RWPE2 (cell line): Measurements from ENCODE around the gene EPS8.

ENCODE experiments used
- ATAC-seq: fragments of 200-7000 bp; cut with Tn5 transposase; 3 replicates; pipeline ENCODE4 v1.9.1; 2021; ENCODE audit warnings: low read depth
- DNase-seq: peaks from one replicate; pipeline ENCODE4 v3.0.0-alpha.2; 2020; ENCODE audit warnings: low spot score
- H3K27ac ChIP-seq: fragments of 450-650 bp; 2 replicates; pipeline ENCODE4 v1.5.1; 2017; ENCODE audit warnings: mild to moderate bottlenecking; ENCODE audit not compliant: poor library complexity, severe bottlenecking
- H3K27me3 ChIP-seq: fragments of 250-450 bp; sonication (Bioruptor Pico); 2 replicates; pipeline ENCODE4 v1.5.1; 2021; ENCODE audit warnings: mild to moderate bottlenecking, moderate library complexity; ENCODE audit not compliant: insufficient read depth, poor library complexity, severe bottlenecking
- H3K36me3 ChIP-seq: fragments of 250-450 bp; sonication (Bioruptor Pico); 2 replicates; pipeline ENCODE4 v1.5.1; 2020; ENCODE audit warnings: low read depth, mild to moderate bottlenecking, moderate library complexity
- H3K4me1 ChIP-seq: fragments of 250-450 bp; sonication (Bioruptor Pico); 2 replicates; pipeline ENCODE4 v1.5.1; 2021; ENCODE audit warnings: mild to moderate bottlenecking, moderate library complexity; ENCODE audit not compliant: insufficient read depth, poor library complexity, severe bottlenecking
- H3K4me3 ChIP-seq: fragments of 250-450 bp; sonication (Bioruptor Pico); 2 replicates; pipeline ENCODE4 v1.5.1; 2021; ENCODE audit warnings: mild to moderate bottlenecking, moderate library complexity; ENCODE audit not compliant: severe bottlenecking
- H3K9me3 ChIP-seq: fragments of 250-450 bp; sonication (Bioruptor Pico); 2 replicates; pipeline ENCODE4 v1.5.1; 2021; ENCODE audit warnings: mild to moderate bottlenecking, moderate library complexity; ENCODE audit not compliant: severe bottlenecking
- TF ChIP-seq, protein P1 (sequence below): fragments of 450-650 bp; IDR thresholded peaks from one replicate; pipeline ENCODE4 v1.5.1; 2017; ENCODE audit warnings: mild to moderate bottlenecking, moderate library complexity; ENCODE audit not compliant: poor library complexity, severe bottlenecking

Gene EPS8

DNA sequence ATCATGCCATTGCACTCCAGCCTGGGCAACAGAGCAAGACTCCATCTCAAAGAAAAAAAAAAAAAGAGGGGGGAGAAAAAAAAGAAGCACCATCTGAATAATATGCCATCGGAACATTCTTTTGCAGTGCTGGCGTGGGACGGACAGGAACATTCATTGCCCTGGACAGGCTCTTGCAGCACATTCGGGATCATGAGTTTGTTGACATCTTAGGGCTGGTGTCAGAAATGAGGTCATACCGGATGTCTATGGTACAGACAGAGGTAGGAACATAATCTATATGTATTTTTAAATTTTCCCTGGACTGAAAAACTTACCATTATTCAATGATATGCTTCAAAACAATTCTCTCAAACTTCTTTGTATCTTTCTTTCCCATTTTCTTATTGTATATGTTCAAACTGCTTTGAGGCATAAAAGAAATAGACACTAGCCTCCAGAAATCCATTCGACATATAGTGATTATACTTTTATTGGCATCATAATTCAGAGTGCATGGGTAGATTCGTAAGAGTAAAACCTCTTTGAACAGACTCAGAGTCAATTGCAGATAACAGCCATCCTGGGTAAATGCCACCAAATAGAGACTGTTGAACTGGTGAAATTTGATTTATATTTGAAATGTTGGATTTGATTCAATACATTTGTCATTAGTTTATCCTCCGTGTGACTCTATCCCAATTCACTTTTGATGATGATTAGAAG lies 199.7 kb downstream of the EPS8 start:
- no peak for ATAC-seq
- no peaks in the 10 kb centered on the region for H3K9me3 ChIP-seq
- TF ChIP-seq, protein P1, sequence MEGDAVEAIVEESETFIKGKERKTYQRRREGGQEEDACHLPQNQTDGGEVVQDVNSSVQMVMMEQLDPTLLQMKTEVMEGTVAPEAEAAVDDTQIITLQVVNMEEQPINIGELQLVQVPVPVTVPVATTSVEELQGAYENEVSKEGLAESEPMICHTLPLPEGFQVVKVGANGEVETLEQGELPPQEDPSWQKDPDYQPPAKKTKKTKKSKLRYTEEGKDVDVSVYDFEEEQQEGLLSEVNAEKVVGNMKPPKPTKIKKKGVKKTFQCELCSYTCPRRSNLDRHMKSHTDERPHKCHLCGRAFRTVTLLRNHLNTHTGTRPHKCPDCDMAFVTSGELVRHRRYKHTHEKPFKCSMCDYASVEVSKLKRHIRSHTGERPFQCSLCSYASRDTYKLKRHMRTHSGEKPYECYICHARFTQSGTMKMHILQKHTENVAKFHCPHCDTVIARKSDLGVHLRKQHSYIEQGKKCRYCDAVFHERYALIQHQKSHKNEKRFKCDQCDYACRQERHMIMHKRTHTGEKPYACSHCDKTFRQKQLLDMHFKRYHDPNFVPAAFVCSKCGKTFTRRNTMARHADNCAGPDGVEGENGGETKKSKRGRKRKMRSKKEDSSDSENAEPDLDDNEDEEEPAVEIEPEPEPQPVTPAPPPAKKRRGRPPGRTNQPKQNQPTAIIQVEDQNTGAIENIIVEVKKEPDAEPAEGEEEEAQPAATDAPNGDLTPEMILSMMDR, result no peak

DNA sequence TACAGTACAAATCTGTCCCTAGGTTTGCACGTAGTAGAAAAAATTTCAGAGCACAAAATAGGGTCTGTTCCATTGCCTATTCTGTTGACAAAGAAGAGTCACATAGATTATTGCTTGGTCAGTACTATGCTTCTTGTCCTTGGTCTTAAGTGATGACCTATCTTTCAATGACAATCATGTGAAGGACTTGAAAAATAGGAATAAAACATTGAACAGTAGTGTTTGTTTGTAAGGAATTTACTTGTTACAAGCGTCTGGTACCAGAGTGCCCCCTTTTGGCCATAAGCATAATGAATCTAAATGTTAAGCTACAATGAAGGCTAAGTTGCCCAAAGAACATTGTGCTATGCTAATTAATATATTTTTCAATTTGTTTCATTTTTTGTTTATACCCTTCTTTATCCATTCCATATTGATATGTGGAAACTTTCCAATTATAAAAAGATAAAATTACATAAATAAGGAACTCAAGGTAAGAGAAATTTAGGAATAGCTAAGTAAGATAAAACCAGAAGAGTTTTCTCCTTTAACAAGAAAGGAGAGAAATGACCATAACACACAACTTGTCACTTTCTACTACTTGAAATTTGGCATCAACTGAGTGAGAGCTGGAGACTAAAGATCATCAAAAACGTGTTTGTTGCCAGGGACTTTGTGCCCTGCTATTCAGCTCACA lies 204.7 kb downstream of the EPS8 start:
- Histone ChIP-seq H3K4me1 (no peaks in the 10 kb centered on the region), H3K9me3 (no peaks in the 10 kb centered on the region), H3K4me3 (no peak overlapping the region), H3K27ac (no peak overlapping the region), H3K27me3 (no peaks in the 10 kb centered on the region), H3K36me3 (no peaks in the 10 kb centered on the region)
- DNase-seq (no peak), ATAC-seq (no peak)
- TF ChIP-seq, protein P1, result peak; percentile 64

More for the DNA sequence above, 199.7 kb downstream of the EPS8 start:
- Histone ChIP-seq H3K36me3 (no peaks in the 10 kb centered on the region), H3K4me1 (no peaks in the 10 kb centered on the region), H3K4me3 (no peak overlapping the region), H3K27ac (no peak overlapping the region), H3K27me3 (no peaks in the 10 kb centered on the region)
- no peak for DNase-seq

- Histone ChIP-seq H3K9me3 (no peaks in the 10 kb centered on the region), H3K36me3 (no peaks in the 10 kb centered on the region), H3K4me3 (no peak overlapping the region), H3K4me1 (no peaks in the 10 kb centered on the region), H3K27me3 (no peaks in the 10 kb centered on the region), H3K27ac (no peak overlapping the region)
- ATAC-seq (no peak), DNase-seq (no peak)
- TF ChIP-seq, protein P1, result no peak
These were observed 205.4 kb downstream of the EPS8 start for GRCh38 chr12:15583804-15584203.

- H3K4me1 ChIP-seq, result no peaks in the 10 kb centered on the region
- no peaks in the 10 kb centered on the region for H3K36me3 ChIP-seq
- TF ChIP-seq, protein P1, result no peak
- ATAC-seq, result no peak
- no peak overlapping the region for H3K27ac ChIP-seq
- no peak for DNase-seq
- no peak overlapping the region for H3K4me3 ChIP-seq
- no peaks in the 10 kb centered on the region for H3K9me3 ChIP-seq
- no peaks in the 10 kb centered on the region for H3K27me3 ChIP-seq
These were observed 208.2 kb downstream of the EPS8 start for GRCh38 chr12:15581006-15581405.

- TF ChIP-seq, protein P1, result no peak
- H3K9me3 ChIP-seq, result no peaks in the 10 kb centered on the region
- no peaks in the 10 kb centered on the region for H3K36me3 ChIP-seq
- no peaks in the 10 kb centered on the region for H3K27me3 ChIP-seq
- no peak for DNase-seq
- ATAC-seq, result no peak
- no peak overlapping the region for H3K27ac ChIP-seq
- H3K4me1 ChIP-seq, result no peaks in the 10 kb centered on the region
- H3K4me3 ChIP-seq, result no peak overlapping the region
These were observed 208.8 kb downstream of the EPS8 start for GRCh38 chr12:15580431-15580830.
